Calu3 (cell line): ENCODE results near the gene MLLT3. TPM values are rescaled to one million over a fixed set of nuclear protein-coding genes. Genes with fewer than 3 reads are reported as not detected.

Experiments used
- BruUV-seq: library from RNA; stranded (reverse); fragments of 400-500 nt; replicated peaks from 2 replicates; lab custom pipeline; 2021; lab: Mats Ljungman, UMichigan
- CTCF ChIA-PET: fragments of 300-600 bp; sonication (Branson Sonifier 250); formaldehyde crosslinking; loops from one replicate; lab custom pipeline; 2022; ENCODE audit warnings: antibody characterized with exemption; lab: Charles Lee
- DNase-seq: peaks from one replicate; pipeline ENCODE4 v3.0.0; 2022
- H3K27ac Mint-ChIP-seq: one replicate; pipeline ENCODE4 v1.8.0; 2022; ENCODE audit warnings: mixed read lengths; ENCODE audit not compliant: unreplicated experiment
- H3K27me3 Mint-ChIP-seq: one replicate; pipeline ENCODE4 v1.8.0; 2022; ENCODE audit warnings: mixed read lengths; ENCODE audit not compliant: unreplicated experiment
- H3K36me3 Mint-ChIP-seq: one replicate; pipeline ENCODE4 v1.8.0; 2022; ENCODE audit warnings: mild to moderate bottlenecking, moderate library complexity, mixed read lengths; ENCODE audit not compliant: insufficient read depth, unreplicated experiment
- H3K4me1 Mint-ChIP-seq: one replicate; pipeline ENCODE4 v1.8.0; 2022; ENCODE audit warnings: mild to moderate bottlenecking, low read depth, mixed read lengths; ENCODE audit not compliant: unreplicated experiment
- H3K4me3 Mint-ChIP-seq: one replicate; pipeline ENCODE4 v1.8.0; 2022; ENCODE audit warnings: mild to moderate bottlenecking, low read depth, moderate library complexity, mixed read lengths; ENCODE audit not compliant: unreplicated experiment
- H3K9me3 Mint-ChIP-seq: one replicate; pipeline ENCODE4 v1.8.0; 2022; ENCODE audit warnings: low read depth, mixed read lengths; ENCODE audit not compliant: unreplicated experiment
- intact Hi-C: fragments of 100-400 bp; cut with micrococcal nuclease; formaldehyde crosslinking; loops from one replicate; pipeline ENCODE4 v1.10.0; 2022; ENCODE audit not compliant: unreplicated experiment
- total RNA-seq: library from RNA; stranded (reverse); gene quantifications from 2 replicates; pipeline ENCODE4 v1.2.3, GENCODE V29; 2022
- TF ChIP-seq, protein P1 (sequence below): fragments of 200-600 bp; IDR thresholded peaks from one replicate; pipeline ENCODE4 v1.8.0; 2022; ENCODE audit warnings: antibody characterized with exemption; ENCODE audit not compliant: unreplicated experiment

Gene MLLT3
- total RNA-seq, 1 experiment from 2014 or later: 23.1 TPM

GRCh38 chr9:20405616-20406015 is 216.7 kb downstream of the MLLT3 start:
- DNase-seq: no peak
- CTCF ChIA-PET: no interaction called here
- Mint-ChIP-seq H3K9me3 (no peaks in the 10 kb centered on the region), H3K4me1 (peaks cover 9% of the 10 kb centered on the region), H3K27ac (no peak overlapping the region), H3K36me3 (no peaks in the 10 kb centered on the region), H3K27me3 (no peaks in the 10 kb centered on the region), H3K4me3 (no peak overlapping the region)
- TF ChIP-seq, protein P1, sequence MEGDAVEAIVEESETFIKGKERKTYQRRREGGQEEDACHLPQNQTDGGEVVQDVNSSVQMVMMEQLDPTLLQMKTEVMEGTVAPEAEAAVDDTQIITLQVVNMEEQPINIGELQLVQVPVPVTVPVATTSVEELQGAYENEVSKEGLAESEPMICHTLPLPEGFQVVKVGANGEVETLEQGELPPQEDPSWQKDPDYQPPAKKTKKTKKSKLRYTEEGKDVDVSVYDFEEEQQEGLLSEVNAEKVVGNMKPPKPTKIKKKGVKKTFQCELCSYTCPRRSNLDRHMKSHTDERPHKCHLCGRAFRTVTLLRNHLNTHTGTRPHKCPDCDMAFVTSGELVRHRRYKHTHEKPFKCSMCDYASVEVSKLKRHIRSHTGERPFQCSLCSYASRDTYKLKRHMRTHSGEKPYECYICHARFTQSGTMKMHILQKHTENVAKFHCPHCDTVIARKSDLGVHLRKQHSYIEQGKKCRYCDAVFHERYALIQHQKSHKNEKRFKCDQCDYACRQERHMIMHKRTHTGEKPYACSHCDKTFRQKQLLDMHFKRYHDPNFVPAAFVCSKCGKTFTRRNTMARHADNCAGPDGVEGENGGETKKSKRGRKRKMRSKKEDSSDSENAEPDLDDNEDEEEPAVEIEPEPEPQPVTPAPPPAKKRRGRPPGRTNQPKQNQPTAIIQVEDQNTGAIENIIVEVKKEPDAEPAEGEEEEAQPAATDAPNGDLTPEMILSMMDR: no peak
- intact Hi-C loops: no loop called here
- no TSS peak for BruUV-seq

- H3K4me3 Mint-ChIP-seq: no peak overlapping the region
- H3K27me3 Mint-ChIP-seq: no peaks in the 10 kb centered on the region
- TF ChIP-seq, protein P1: no peak
- no peaks in the 10 kb centered on the region for H3K9me3 Mint-ChIP-seq
- H3K36me3 Mint-ChIP-seq: no peaks in the 10 kb centered on the region
- CTCF ChIA-PET: no interaction called here
- peaks cover 9% of the 10 kb centered on the region for H3K4me1 Mint-ChIP-seq
- BruUV-seq: no TSS peak
- DNase-seq: no peak
- intact Hi-C loops: no loop called here
- H3K27ac Mint-ChIP-seq: no peak overlapping the region
These were observed 217.2 kb downstream of the MLLT3 start for GRCh38 chr9:20405078-20405477.

DNA sequence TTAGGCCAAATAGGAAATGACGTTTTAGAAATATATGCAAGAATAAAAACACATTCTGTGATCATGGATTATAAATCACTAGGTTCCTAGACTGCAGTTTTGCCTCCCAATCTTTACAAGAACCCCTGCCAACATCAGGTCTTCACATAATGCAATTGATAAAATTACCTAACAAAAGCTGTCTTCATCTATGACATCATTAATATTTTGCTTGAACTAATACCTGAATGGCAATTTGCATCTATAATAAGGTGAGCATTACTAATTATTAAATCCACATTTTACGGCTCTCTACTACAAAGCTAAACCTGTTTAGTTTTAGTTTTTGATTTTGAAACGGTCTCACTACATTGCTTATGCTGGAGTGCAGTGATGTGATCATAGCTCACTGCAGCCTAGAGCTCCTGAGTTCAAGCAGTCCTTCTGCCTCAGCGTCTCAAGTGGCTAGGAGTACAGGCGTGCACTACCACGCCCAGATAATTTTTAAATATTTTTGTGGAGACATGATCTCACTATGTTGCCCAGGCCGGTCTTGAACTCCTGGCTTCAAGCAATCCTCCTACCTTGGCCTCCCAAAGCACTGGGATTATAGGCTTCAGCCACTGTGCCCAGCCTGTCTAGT is 218.0 kb downstream of the MLLT3 start:
- intact Hi-C loops: no loop called here
- TF ChIP-seq, protein P1: no peak
- H3K36me3 Mint-ChIP-seq: no peaks in the 10 kb centered on the region
- H3K4me3 Mint-ChIP-seq: no peak overlapping the region
- no peak overlapping the region for H3K27ac Mint-ChIP-seq
- BruUV-seq: no TSS peak
- no peaks in the 10 kb centered on the region for H3K27me3 Mint-ChIP-seq
- no peak for DNase-seq
- CTCF ChIA-PET: no interaction called here
- H3K4me1 Mint-ChIP-seq: peaks cover 9% of the 10 kb centered on the region
- H3K9me3 Mint-ChIP-seq: no peaks in the 10 kb centered on the region

GRCh38 chr9:20403346-20403745 is 219.0 kb downstream of the MLLT3 start:
- Mint-ChIP-seq H3K27me3 (no peaks in the 10 kb centered on the region), H3K27ac (no peak overlapping the region), H3K4me3 (no peak overlapping the region), H3K4me1 (peaks cover 9% of the 10 kb centered on the region), H3K36me3 (no peaks in the 10 kb centered on the region), H3K9me3 (no peaks in the 10 kb centered on the region)
- TF ChIP-seq, protein P1: no peak
- CTCF ChIA-PET: no interaction called here
- intact Hi-C loops: no loop called here
- BruUV-seq: no TSS peak
- no peak for DNase-seq
